ENCODE results near the gene SLC6A11. TPM values are rescaled to one million over a fixed set of nuclear protein-coding genes. Genes with fewer than 3 reads are reported as not detected.

The SLC6A11 gene
- total RNA-seq, 2 experiments from 2014 or later: not detected

DNA sequence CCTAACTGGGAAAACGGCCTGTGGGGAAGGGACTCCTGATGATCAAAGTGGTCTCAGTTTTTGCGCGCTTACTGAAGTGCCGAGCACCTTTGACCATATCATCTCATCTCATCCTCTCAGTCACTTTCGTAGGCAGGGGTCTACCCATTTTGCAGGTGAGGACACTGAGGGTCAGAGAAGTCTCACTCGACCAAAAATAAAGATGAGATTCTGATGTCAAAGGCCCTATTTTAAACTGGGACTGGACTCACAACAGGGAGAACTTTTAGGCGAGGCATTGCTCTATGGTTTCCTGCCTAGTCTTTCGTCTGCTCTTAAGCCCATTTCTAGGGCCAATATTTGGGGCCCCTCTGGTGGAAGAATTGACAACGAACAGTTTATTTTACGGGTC is 830 bp downstream of the SLC6A11 start:
- ChIA-PET CTCF (ENCODE audit: unreplicated experiment) (no interaction called here), POLR2A (no interaction called here)
- no peak overlapping the region for H3K27ac ChIP-seq (ENCODE audit: low read depth, low read length, poor library complexity, severe bottlenecking)
- no peaks in the 10 kb centered on the region for H3K4me1 ChIP-seq (ENCODE audit: insufficient read depth, low read length, poor library complexity, severe bottlenecking)
- H3K4me2 ChIP-seq (ENCODE audit: low read length): no peak overlapping the region
- no peak for DNase-seq (ENCODE audit: low spot score)
- H3K9me3 ChIP-seq (ENCODE audit: low read length): no peaks in the 10 kb centered on the region
- no TSS peak for BruUV-seq (replicated peaks)
- no peaks in the 10 kb centered on the region for H4K20me1 ChIP-seq (ENCODE audit: insufficient read depth, low read length)
- intact Hi-C loops (cut with micrococcal nuclease; ENCODE audit: unreplicated experiment): no loop called here
- H2AFZ ChIP-seq (ENCODE audit: low read length): no peak overlapping the region
- H3K9me2 ChIP-seq (ENCODE audit: insufficient read depth, low read length): no peaks in the 10 kb centered on the region
- H3K36me3 ChIP-seq (ENCODE audit: insufficient read depth, low read length): no peaks in the 10 kb centered on the region
- no peaks in the 10 kb centered on the region for H3K79me2 ChIP-seq (ENCODE audit: insufficient read depth, low read depth, low read length)
- H3K4me3 ChIP-seq (ENCODE audit: low read depth, low read length, poor library complexity, severe bottlenecking): no peak overlapping the region
- no peak for TF ChIP-seq EZH2phosphoT487 (IDR thresholded peaks at IDR 0.05; ENCODE audit: borderline replicate concordance, low read depth, low read length)
- TF ChIP-seq, protein P1, sequence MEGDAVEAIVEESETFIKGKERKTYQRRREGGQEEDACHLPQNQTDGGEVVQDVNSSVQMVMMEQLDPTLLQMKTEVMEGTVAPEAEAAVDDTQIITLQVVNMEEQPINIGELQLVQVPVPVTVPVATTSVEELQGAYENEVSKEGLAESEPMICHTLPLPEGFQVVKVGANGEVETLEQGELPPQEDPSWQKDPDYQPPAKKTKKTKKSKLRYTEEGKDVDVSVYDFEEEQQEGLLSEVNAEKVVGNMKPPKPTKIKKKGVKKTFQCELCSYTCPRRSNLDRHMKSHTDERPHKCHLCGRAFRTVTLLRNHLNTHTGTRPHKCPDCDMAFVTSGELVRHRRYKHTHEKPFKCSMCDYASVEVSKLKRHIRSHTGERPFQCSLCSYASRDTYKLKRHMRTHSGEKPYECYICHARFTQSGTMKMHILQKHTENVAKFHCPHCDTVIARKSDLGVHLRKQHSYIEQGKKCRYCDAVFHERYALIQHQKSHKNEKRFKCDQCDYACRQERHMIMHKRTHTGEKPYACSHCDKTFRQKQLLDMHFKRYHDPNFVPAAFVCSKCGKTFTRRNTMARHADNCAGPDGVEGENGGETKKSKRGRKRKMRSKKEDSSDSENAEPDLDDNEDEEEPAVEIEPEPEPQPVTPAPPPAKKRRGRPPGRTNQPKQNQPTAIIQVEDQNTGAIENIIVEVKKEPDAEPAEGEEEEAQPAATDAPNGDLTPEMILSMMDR (conservative IDR thresholded peaks at IDR 0.05; ENCODE audit: low read length): no peak

DNA sequence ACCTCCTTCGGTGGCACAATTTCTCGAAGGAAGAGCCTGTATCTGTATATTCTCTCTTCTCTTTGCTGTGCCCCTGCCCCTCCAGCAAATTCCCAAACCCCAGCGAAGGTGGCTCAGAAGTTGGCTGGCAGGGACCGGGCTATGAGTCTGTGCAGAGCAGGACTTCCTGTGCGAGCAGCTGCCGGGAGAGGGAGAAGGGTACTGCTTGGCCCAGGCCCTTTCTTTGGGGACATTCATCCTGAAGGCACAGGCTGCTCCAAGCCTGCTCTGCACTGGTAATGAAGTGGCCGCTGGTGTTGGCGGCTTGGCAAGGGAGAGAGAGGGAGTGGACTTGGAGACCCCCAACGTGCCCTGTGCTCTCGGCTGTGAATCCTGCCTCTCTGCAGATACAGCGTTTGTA is 1.5 kb downstream of the SLC6A11 start:
- Histone ChIP-seq H3K27ac (ENCODE audit: low read depth, low read length, poor library complexity, severe bottlenecking) (no peak overlapping the region), H3K79me2 (ENCODE audit: insufficient read depth, low read depth, low read length) (no peaks in the 10 kb centered on the region), H3K4me3 (ENCODE audit: low read depth, low read length, poor library complexity, severe bottlenecking) (no peak overlapping the region), H2AFZ (ENCODE audit: low read length) (no peak overlapping the region), H4K20me1 (ENCODE audit: insufficient read depth, low read length) (no peaks in the 10 kb centered on the region), H3K9me2 (ENCODE audit: insufficient read depth, low read length) (no peaks in the 10 kb centered on the region), H3K4me2 (ENCODE audit: low read length) (no peak overlapping the region), H3K36me3 (ENCODE audit: insufficient read depth, low read length) (no peaks in the 10 kb centered on the region), H3K9me3 (ENCODE audit: low read length) (no peaks in the 10 kb centered on the region), H3K4me1 (ENCODE audit: insufficient read depth, low read length, poor library complexity, severe bottlenecking) (no peaks in the 10 kb centered on the region)
- BruUV-seq (replicated peaks): no TSS peak
- intact Hi-C loops (cut with micrococcal nuclease; ENCODE audit: unreplicated experiment): no loop called here
- TF ChIP-seq, protein P1 (conservative IDR thresholded peaks at IDR 0.05; ENCODE audit: low read length): no peak
- TF ChIP-seq EZH2phosphoT487 (IDR thresholded peaks at IDR 0.05; ENCODE audit: borderline replicate concordance, low read depth, low read length): no peak
- no peak for DNase-seq (ENCODE audit: low spot score)
- ChIA-PET CTCF (ENCODE audit: unreplicated experiment) (no interaction called here), POLR2A (interaction anchor here (0.6 kb wide), 1 partner anchor 575 kb away, joined by 4 read pairs; no protein-coding TSS in a partner anchor)

DNA sequence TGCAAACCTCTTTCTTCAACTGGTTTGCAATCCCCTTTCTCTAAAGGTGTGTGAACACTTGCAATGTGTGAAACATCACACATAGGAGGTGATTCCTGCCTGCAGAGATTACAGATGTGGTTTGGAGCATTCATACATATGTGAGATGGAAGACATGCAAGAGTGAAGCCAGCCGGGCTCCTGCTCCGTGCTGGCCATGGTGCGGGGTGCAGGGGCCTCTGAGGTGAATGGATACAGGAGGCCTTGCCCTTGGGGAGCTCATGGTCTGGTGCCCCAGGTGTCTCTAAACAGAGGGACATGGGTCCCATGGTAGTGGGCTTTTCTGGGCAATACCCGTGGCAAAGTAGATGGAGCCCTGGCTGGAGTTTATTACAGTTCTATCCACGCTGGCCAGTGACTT is 6.0 kb downstream of the SLC6A11 start:
- no peaks in the 10 kb centered on the region for H3K4me1 ChIP-seq (ENCODE audit: insufficient read depth, low read length, poor library complexity, severe bottlenecking)
- no peak overlapping the region for H3K4me2 ChIP-seq (ENCODE audit: low read length)
- DNase-seq (ENCODE audit: low spot score): no peak
- TF ChIP-seq, protein P1 (conservative IDR thresholded peaks at IDR 0.05; ENCODE audit: low read length): no peak
- no peak for TF ChIP-seq EZH2phosphoT487 (IDR thresholded peaks at IDR 0.05; ENCODE audit: borderline replicate concordance, low read depth, low read length)
- no TSS peak for BruUV-seq (replicated peaks)
- H3K9me2 ChIP-seq (ENCODE audit: insufficient read depth, low read length): no peaks in the 10 kb centered on the region
- H3K27ac ChIP-seq (ENCODE audit: low read depth, low read length, poor library complexity, severe bottlenecking): no peak overlapping the region
- no peaks in the 10 kb centered on the region for H4K20me1 ChIP-seq (ENCODE audit: insufficient read depth, low read length)
- H2AFZ ChIP-seq (ENCODE audit: low read length): no peak overlapping the region
- ChIA-PET CTCF (ENCODE audit: unreplicated experiment) (no interaction called here), POLR2A (no interaction called here)
- intact Hi-C loops (cut with micrococcal nuclease; ENCODE audit: unreplicated experiment): no loop called here
- H3K36me3 ChIP-seq (ENCODE audit: insufficient read depth, low read length): no peaks in the 10 kb centered on the region
- no peaks in the 10 kb centered on the region for H3K79me2 ChIP-seq (ENCODE audit: insufficient read depth, low read depth, low read length)
- H3K4me3 ChIP-seq (ENCODE audit: low read depth, low read length, poor library complexity, severe bottlenecking): no peak overlapping the region
- no peaks in the 10 kb centered on the region for H3K9me3 ChIP-seq (ENCODE audit: low read length)

All from OCI-LY7 (cell line).